HepG2 (cell line): ENCODE data around the gene SPINK5. TPM values are rescaled to one million over a fixed set of nuclear protein-coding genes. Genes with fewer than 3 reads are reported as not detected.
A peak's percentile ranks its signal among the peaks of the same experiment; 100 is the strongest.

Experiments used
- ATAC-seq: fragments of 200-7000 bp; cut with Tn5 transposase; 3 replicates; pipeline ENCODE4 v1.9.1; 2020; ENCODE audit warnings: mild to moderate bottlenecking, moderate library complexity
- BruUV-seq: library from RNA; stranded (reverse); fragments of 400-500 nt; replicated peaks from 2 replicates; lab custom pipeline; 2021; lab: Mats Ljungman, UMichigan
- CTCF ChIA-PET: fragments of 300-600 bp; formaldehyde crosslinking; extraction: SDS; loops from one replicate; lab custom pipeline; 2021; ENCODE audit warnings: low total read pairs, inconsistent platforms, low intra/inter-chr PET ratio; lab: Yijun Ruan, JAX
- POLR2A ChIA-PET: fragments of 350-600 bp; sonication (Branson Sonifier 250); formaldehyde crosslinking; loops from one replicate; lab custom pipeline; 2020; ENCODE audit warnings: antibody characterized with exemption, inconsistent platforms; lab: Yijun Ruan, JAX
- DNase-seq: peaks from one replicate; pipeline ENCODE4 v3.0.0-alpha.2; 2015; ENCODE audit warnings: low spot score
- FAIRE-seq: peaks from 3 replicates; lab custom pipeline; 2011; peaks lifted over from hg19 to GRCh38; lab: Jason Lieb, UNC
- H2AFZ ChIP-seq: one replicate; pipeline ENCODE4 v1.6.1; 2011; ENCODE audit warnings: low read length, inconsistent platforms
- H3K27ac ChIP-seq: fragments of 300-600 bp; 3 replicates; pipeline ENCODE4 v1.8.0; 2011; ENCODE audit warnings: mixed run types, mild to moderate bottlenecking, mixed read lengths, low read length, inconsistent platforms; ENCODE audit not compliant: insufficient read depth; ENCODE audit errors: extremely low read length
- H3K27me3 ChIP-seq, 2 experiments: fragments of 200-600 bp in 1 of 2; 2 replicates in 1 of 2; 3 replicates in 1 of 2; pipeline versions ENCODE4 v1.6.0 to v1.8.0; 2011; ENCODE audit warnings: low read length in 2 of 2, mild to moderate bottlenecking in 2 of 2, moderate library complexity in 2 of 2, inconsistent platforms in 1 of 2; ENCODE audit not compliant: insufficient read depth in 2 of 2, control insufficient read depth in 1 of 2
- H3K36me3 ChIP-seq, 2 experiments: fragments of 200-600 bp in 1 of 2; replicated peaks in 1 of 2; 2 replicates in 1 of 2; 3 replicates in 1 of 2; pipeline versions ENCODE4 v1.5.1 to v1.8.0; 2011; ENCODE audit warnings: low read length in 2 of 2, inconsistent platforms in 1 of 2; ENCODE audit not compliant: insufficient read depth in 2 of 2, control insufficient read depth in 1 of 2
- H3K4me1 ChIP-seq: 2 replicates; pipeline ENCODE4 v1.5.1; 2012; ENCODE audit warnings: low read length, inconsistent platforms; ENCODE audit not compliant: insufficient read depth
- H3K4me2 ChIP-seq: 2 replicates; pipeline ENCODE4 v1.6.0; 2011; ENCODE audit warnings: low read depth, low read length, inconsistent platforms
- H3K4me3 ChIP-seq, 3 experiments: fragments of 200-600 bp in 1 of 3; sonication (generic), shearing (Covaris generic) in 1 of 3; replicated peaks in 1 of 3; 2 replicates each; pipeline ENCODE4 v1.5.1; 2011 to 2016; ENCODE audit warnings: low read length in 3 of 3, inconsistent platforms in 2 of 3, low read depth in 2 of 3, mild to moderate bottlenecking in 2 of 3, control low read depth in 1 of 3, mixed read lengths in 1 of 3; ENCODE audit not compliant: insufficient read depth in 1 of 3
- H3K79me2 ChIP-seq: one replicate; pipeline ENCODE4 v1.6.1; 2011; ENCODE audit warnings: low read length, inconsistent platforms; ENCODE audit not compliant: insufficient read depth
- H3K9ac ChIP-seq: 2 replicates; pipeline ENCODE4 v1.6.0; 2011; ENCODE audit warnings: mild to moderate bottlenecking, low read depth, low read length, inconsistent platforms; ENCODE audit not compliant: insufficient read depth
- H3K9me3 ChIP-seq: 2 replicates; pipeline ENCODE4 v1.5.1; 2012; ENCODE audit warnings: mild to moderate bottlenecking, low read length
- H4K20me1 ChIP-seq: 2 replicates; pipeline ENCODE4 v1.6.0; 2011; ENCODE audit warnings: inconsistent platforms, mild to moderate bottlenecking, low read length, moderate library complexity; ENCODE audit not compliant: insufficient read depth
- CCAR2 ChIP-seq: fragments of 200-400 bp; formaldehyde crosslinking; optimal IDR thresholded peaks from 2 replicates; pipeline ENCODE3; 2018; ENCODE audit warnings: low read depth, mild to moderate bottlenecking, low read length, moderate library complexity
- ETS1 ChIP-seq: sonication (generic); formaldehyde crosslinking; IDR thresholded peaks from 2 replicates; pipeline ENCODE4 v1.4.0; 2020; ENCODE audit warnings: missing genetic modification reagents
- FOSL2 ChIP-seq: sonication (generic); formaldehyde crosslinking; IDR thresholded peaks from 2 replicates; pipeline ENCODE4 v1.4.0; 2020; ENCODE audit warnings: missing genetic modification reagents
- FOXA3 ChIP-seq: IDR thresholded peaks from 2 replicates; pipeline ENCODE4 v1.6.1; 2016; ENCODE audit warnings: missing genetic modification reagents, missing compliant biosample characterization
- HIVEP1 ChIP-seq: sonication (generic); formaldehyde crosslinking; IDR thresholded peaks from 2 replicates; pipeline ENCODE4 v1.4.0; 2020; ENCODE audit warnings: mild to moderate bottlenecking, missing genetic modification reagents
- MBD4 ChIP-seq: IDR thresholded peaks from 2 replicates; pipeline ENCODE4 v1.6.1; 2012; ENCODE audit warnings: low read length, inconsistent platforms, borderline replicate concordance
- MED1 ChIP-seq: sonication (generic); formaldehyde crosslinking; IDR thresholded peaks from 2 replicates; pipeline ENCODE4 v1.4.0; 2020; ENCODE audit warnings: missing genetic modification reagents
- NFATC3 ChIP-seq: sonication (generic); formaldehyde crosslinking; IDR thresholded peaks from 2 replicates; pipeline ENCODE4 v1.5.1; 2020; ENCODE audit warnings: mild to moderate bottlenecking, missing genetic modification reagents
- RFX5 ChIP-seq: IDR thresholded peaks from 2 replicates; pipeline ENCODE4 v1.6.1; 2011; ENCODE audit warnings: low read depth, low read length, improper control_type of control experiment
- SIN3B ChIP-seq: fragments of 150-350 bp; IDR thresholded peaks from 2 replicates; pipeline ENCODE4 v1.6.1; 2014; ENCODE audit warnings: low read length
- THRA ChIP-seq: sonication (generic); formaldehyde crosslinking; IDR thresholded peaks from 2 replicates; pipeline ENCODE4 v1.4.0; 2020; ENCODE audit warnings: missing genetic modification reagents, borderline replicate concordance
- ZNF547 ChIP-seq: sonication (generic); formaldehyde crosslinking; IDR thresholded peaks from 2 replicates; pipeline ENCODE4 v1.5.1; 2020; ENCODE audit warnings: mild to moderate bottlenecking, missing genetic modification reagents
- ZNF598 ChIP-seq: sonication (generic); formaldehyde crosslinking; IDR thresholded peaks from 2 replicates; pipeline ENCODE4 v1.5.1; 2020; ENCODE audit warnings: mild to moderate bottlenecking, missing genetic modification reagents, borderline replicate concordance
- ZNF691 ChIP-seq: sonication (generic); formaldehyde crosslinking; IDR thresholded peaks from 2 replicates; pipeline ENCODE4 v1.4.0; 2020; ENCODE audit warnings: missing genetic modification reagents, low read depth, mild to moderate bottlenecking, borderline replicate concordance
- WGBS: methylation state at CpG from one replicate; pipeline ENCODE4 v1.1.6; 2017; ENCODE audit warnings: low lambda C conversion rate; 5-methylcytosine and 5-hydroxymethylcytosine counted together
- in situ Hi-C: cut with HindIII; loops from 2 replicates; pipeline ENCODE4 v1.10.0; 2017; ENCODE audit warnings: low pct_unique_long_range_greater_than_20kb; ENCODE audit not compliant: extremely low pct_ligation_motif_present
- intact Hi-C: fragments of 100-400 bp; cut with micrococcal nuclease; formaldehyde crosslinking; loops from one replicate; pipeline ENCODE4 v1.10.0; 2022; ENCODE audit not compliant: unreplicated experiment
- polyA plus RNA-seq, 8 experiments: library from polyadenylated mRNA; depleted of rRNA in 3 of 8; stranded (reverse) in 7 of 8; unstranded in 1 of 8; fragments of >200 nt; fragmentation: Illumina TruSeq in 4 of 8; extraction: Trizol in 4 of 8; gene quantifications; 2 replicates each; pipeline versions ENCODE4 v1.2.1 to v1.2.3, GENCODE V29; 2011 to 2016; ENCODE audit warnings: low read depth in 4 of 8, missing spikeins in 1 of 8, mixed read lengths in 1 of 8; ENCODE audit not compliant: insufficient read depth in 1 of 8
- total RNA-seq, 5 experiments: library from RNA; depleted of rRNA; stranded (reverse); fragments of >200 nt; fragmentation: Illumina TruSeq; extraction: Trizol; gene quantifications; 2 replicates each; pipeline ENCODE4 v1.2.3, GENCODE V29; 2016; ENCODE audit warnings: low read depth in 1 of 5
- TF ChIP-seq, protein P1 (sequence below): sonication (generic); formaldehyde crosslinking; IDR thresholded peaks from 2 replicates; pipeline ENCODE4 v1.8.0; 2022; ENCODE audit warnings: low read depth, missing genetic modification reagents

SPINK5 gene
- total and polyA plus RNA-seq, 2 of the 13 experiments (the other 11 are each of a cell fraction or from before 2014, with no cell fraction given) = 0.03 TPM; not detected in 1

- no TSS peak for BruUV-seq
- no peak overlapping the region for H3K4me3 ChIP-seq
- no peaks in the 10 kb centered on the region for H4K20me1 ChIP-seq
- no peaks in the 10 kb centered on the region for H3K36me3 ChIP-seq
- H3K79me2 ChIP-seq = no peaks in the 10 kb centered on the region
- H3K9ac ChIP-seq = no peak overlapping the region
- POLR2A ChIA-PET = no interaction called here
- in situ Hi-C loops (loop anchor here (10.0 kb wide), 1 partner anchor 158 kb away; no protein-coding TSS in a partner anchor), intact Hi-C loops (no loop called here)
- no peaks in the 10 kb centered on the region for H3K27me3 ChIP-seq
- no peaks in the 10 kb centered on the region for H3K9me3 ChIP-seq
- H3K4me1 ChIP-seq = no peaks in the 10 kb centered on the region
- DNase-seq (no peak), ATAC-seq (no peak), FAIRE-seq (no peak)
- no peak overlapping the region for H2AFZ ChIP-seq
- H3K27ac ChIP-seq = no peak overlapping the region
- no peak overlapping the region for H3K4me2 ChIP-seq
- no peak for TF ChIP-seq SIN3B
- no peak for TF ChIP-seq ZNF598 (CRISPR knock-in tag)
- TF ChIP-seq ZNF691 (CRISPR knock-in tag) = no peak
- TF ChIP-seq, protein P1, sequence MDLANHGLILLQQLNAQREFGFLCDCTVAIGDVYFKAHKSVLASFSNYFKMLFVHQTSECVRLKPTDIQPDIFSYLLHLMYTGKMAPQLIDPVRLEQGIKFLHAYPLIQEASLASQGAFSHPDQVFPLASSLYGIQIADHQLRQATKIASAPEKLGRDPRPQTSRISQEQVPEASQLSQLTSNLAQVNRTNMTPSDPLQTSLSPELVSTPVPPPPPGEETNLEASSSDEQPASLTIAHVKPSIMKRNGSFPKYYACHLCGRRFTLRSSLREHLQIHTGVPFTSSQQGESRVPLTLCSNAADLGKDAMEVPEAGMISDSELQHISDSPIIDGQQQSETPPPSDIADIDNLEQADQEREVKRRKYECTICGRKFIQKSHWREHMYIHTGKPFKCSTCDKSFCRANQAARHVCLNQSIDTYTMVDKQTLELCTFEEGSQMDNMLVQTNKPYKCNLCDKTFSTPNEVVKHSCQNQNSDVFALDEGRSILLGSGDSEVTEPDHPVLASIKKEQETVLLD = no peak
- TF ChIP-seq MBD4 = no peak
- CTCF ChIA-PET = no interaction called here
Measured at GRCh38 chr5:148113243-148113642, 49.5 kb downstream of the SPINK5 start.

DNA sequence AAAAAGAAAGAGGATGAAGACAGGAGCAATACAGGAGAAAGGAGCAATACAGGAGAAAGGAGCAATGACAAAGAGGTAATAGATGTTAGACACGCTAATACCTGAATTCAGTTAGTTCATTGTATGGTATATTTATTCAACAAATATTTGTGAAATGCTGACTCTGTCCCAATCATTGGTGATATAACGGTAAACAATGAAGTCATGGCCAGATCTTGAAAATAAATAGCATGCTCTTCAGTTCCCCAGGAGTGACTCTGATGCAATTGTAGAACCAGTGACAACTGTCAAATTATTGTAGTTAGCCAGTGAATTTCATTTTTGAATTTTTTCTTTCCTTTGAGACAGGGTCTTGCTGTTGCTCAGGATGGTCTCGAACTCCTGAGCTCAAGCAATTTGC is 56.5 kb downstream of the SPINK5 start:
- no peaks in the 10 kb centered on the region for H3K9me3 ChIP-seq
- no peaks in the 10 kb centered on the region for H3K27me3 ChIP-seq
- H2AFZ ChIP-seq = no peak overlapping the region
- no peak for FAIRE-seq
- ChIA-PET CTCF (no interaction called here), POLR2A (no interaction called here)
- H3K4me1 ChIP-seq = peaks cover 9% of the 10 kb centered on the region; the same call in 1 of the 2 replicates
- no peaks in the 10 kb centered on the region for H3K36me3 ChIP-seq
- BruUV-seq = no TSS peak
- peak; percentile 15 for DNase-seq
- ATAC-seq = no peak; the same call in 2 of the 3 replicates
- intact Hi-C loops (loop anchor here (10.0 kb wide), 1 partner anchor 266 kb away; no protein-coding TSS in a partner anchor), in situ Hi-C loops (no loop called here)
- no peak overlapping the region for H3K27ac ChIP-seq
- no peaks in the 10 kb centered on the region for H3K79me2 ChIP-seq
- 32% methylated on average over 3 of the region's 3 CpGs for WGBS
- H3K4me3 ChIP-seq = no peak overlapping the region
- no peaks in the 10 kb centered on the region for H4K20me1 ChIP-seq
- no peak overlapping the region for H3K4me2 ChIP-seq
- H3K9ac ChIP-seq = no peak overlapping the region
- no peak for TF ChIP-seq ETS1 (CRISPR knock-in tag)
- TF ChIP-seq RFX5 = no peak
- peak; percentile 27; the same call in 1 of the 2 replicates for TF ChIP-seq FOXA3 (CRISPR knock-in tag)
- TF ChIP-seq NFATC3 (CRISPR knock-in tag) = no peak
- TF ChIP-seq ZNF547 (CRISPR knock-in tag) = no peak
- TF ChIP-seq THRA = no peak
- TF ChIP-seq MED1 = no peak
- peak; percentile 13; the same call in 1 of the 2 replicates for TF ChIP-seq FOSL2 (CRISPR knock-in tag)
- no peak for TF ChIP-seq HIVEP1 (CRISPR knock-in tag)
- TF ChIP-seq CCAR2 = no peak
